Measurements from ENCODE around the gene DNAAF5.
"Not testable (repeated sequence)": the region's sequence is repeated elsewhere in the genome, so short reads cannot be mapped to it uniquely, and the experiment has no call there.

Gene DNAAF5

GRCh38 chr7:746155-747061, 19.9 kb downstream of the DNAAF5 start:
- Mint-ChIP-seq H3K9me3 (no peaks in the 10 kb centered on the region), H3K27ac (no peak overlapping the region), H3K27me3 (no peaks in the 10 kb centered on the region), H3K4me3 (no peak overlapping the region), H3K4me1 (no peaks in the 10 kb centered on the region), H3K36me3 (peaks cover 9% of the 10 kb centered on the region)

DNA sequence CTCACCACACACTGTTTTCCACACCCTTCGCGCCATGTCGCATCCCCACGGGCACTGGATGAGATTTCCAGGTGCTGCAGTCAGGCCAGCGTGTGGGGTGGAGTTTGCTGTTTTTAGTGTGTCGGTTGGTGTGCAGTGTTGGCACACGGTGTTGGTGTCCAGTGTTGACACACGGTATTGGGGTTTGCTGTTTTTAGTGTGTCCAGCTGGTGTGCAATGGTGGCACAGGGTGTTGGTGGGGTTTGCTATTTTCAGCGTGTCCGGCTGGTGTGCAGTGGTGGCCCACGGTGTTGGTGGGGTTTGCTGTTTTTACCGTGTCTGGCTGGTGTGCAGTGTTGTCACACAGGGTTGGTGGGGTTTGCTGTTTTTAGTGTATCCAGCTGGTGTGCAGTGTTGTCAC, 20.7 kb downstream of the DNAAF5 start:
- Mint-ChIP-seq H3K9me3 (no peaks in the 10 kb centered on the region), H3K36me3 (peaks cover 7% of the 10 kb centered on the region), H3K27ac (no peak overlapping the region), H3K27me3 (no peaks in the 10 kb centered on the region), H3K4me3 (no peak overlapping the region), H3K4me1 (no peaks in the 10 kb centered on the region)

GRCh38 chr7:748446-748845, 21.9 kb downstream of the DNAAF5 start:
- no peaks in the 10 kb centered on the region for H3K4me1 Mint-ChIP-seq
- peaks cover 7% of the 10 kb centered on the region for H3K36me3 Mint-ChIP-seq
- H3K4me3 Mint-ChIP-seq: no peak overlapping the region
- H3K27ac Mint-ChIP-seq: no peak overlapping the region
- H3K27me3 Mint-ChIP-seq: no peaks in the 10 kb centered on the region
- H3K9me3 Mint-ChIP-seq: no peaks in the 10 kb centered on the region

DNA sequence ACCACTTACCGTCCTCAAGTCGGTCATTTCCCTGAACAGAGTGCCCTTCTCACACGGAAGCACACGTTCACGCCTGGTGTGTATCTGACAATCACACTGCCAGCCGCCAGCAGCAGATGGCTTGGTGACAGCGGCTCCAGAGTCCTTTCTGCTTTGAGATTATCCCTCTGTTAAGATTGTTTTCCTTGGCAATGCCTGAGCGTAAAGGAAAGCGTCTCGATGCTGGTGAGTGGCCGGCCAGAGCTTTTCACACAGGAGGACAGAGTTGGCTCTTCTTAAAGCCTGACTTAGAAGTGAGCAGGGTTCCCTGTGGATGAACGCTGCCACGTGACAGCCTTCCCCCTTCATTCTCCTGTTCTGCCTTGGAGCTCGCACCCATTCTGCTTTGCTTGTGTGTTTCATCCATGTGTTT, 22.6 kb downstream of the DNAAF5 start:
- Mint-ChIP-seq H3K4me3 (no peak overlapping the region), H3K36me3 (peaks cover 7% of the 10 kb centered on the region), H3K27ac (no peak overlapping the region), H3K27me3 (no peaks in the 10 kb centered on the region), H3K4me1 (no peaks in the 10 kb centered on the region), H3K9me3 (no peaks in the 10 kb centered on the region)

GRCh38 chr7:750111-750905, 23.8 kb downstream of the DNAAF5 start:
- H3K36me3 Mint-ChIP-seq: peaks cover 10% of the 10 kb centered on the region

GRCh38 chr7:751826-752225, 25.3 kb downstream of the DNAAF5 start:
- Mint-ChIP-seq H3K36me3 (peaks cover 7% of the 10 kb centered on the region), H3K4me1 (no peaks in the 10 kb centered on the region), H3K4me3 (no peak overlapping the region), H3K27ac (no peak overlapping the region), H3K27me3 (no peaks in the 10 kb centered on the region), H3K9me3 (no peaks in the 10 kb centered on the region)

More at GRCh38 chr7:750111-750905, 23.8 kb downstream of the DNAAF5 start:
- H3K9me3 Mint-ChIP-seq: no peaks in the 10 kb centered on the region
- H3K4me3 Mint-ChIP-seq: no peak overlapping the region
- no peaks in the 10 kb centered on the region for H3K27me3 Mint-ChIP-seq
- H3K27ac Mint-ChIP-seq: no peak overlapping the region
- no peaks in the 10 kb centered on the region for H3K4me1 Mint-ChIP-seq

- not testable (repeated sequence) for H3K9me3 Mint-ChIP-seq, H3K4me1 Mint-ChIP-seq, H3K36me3 Mint-ChIP-seq, H3K27me3 Mint-ChIP-seq, H3K4me3 Mint-ChIP-seq, H3K27ac Mint-ChIP-seq
These were observed 25.8 kb downstream of the DNAAF5 start for GRCh38 chr7:752256-752655.

GRCh38 chr7:753190-753589, 26.7 kb downstream of the DNAAF5 start:
- H3K4me3 Mint-ChIP-seq: no peak overlapping the region
- H3K4me1 Mint-ChIP-seq: no peaks in the 10 kb centered on the region
- no peaks in the 10 kb centered on the region for H3K27me3 Mint-ChIP-seq
- no peaks in the 10 kb centered on the region for H3K9me3 Mint-ChIP-seq
- no peak overlapping the region for H3K27ac Mint-ChIP-seq
- H3K36me3 Mint-ChIP-seq: peaks cover 10% of the 10 kb centered on the region

DNA sequence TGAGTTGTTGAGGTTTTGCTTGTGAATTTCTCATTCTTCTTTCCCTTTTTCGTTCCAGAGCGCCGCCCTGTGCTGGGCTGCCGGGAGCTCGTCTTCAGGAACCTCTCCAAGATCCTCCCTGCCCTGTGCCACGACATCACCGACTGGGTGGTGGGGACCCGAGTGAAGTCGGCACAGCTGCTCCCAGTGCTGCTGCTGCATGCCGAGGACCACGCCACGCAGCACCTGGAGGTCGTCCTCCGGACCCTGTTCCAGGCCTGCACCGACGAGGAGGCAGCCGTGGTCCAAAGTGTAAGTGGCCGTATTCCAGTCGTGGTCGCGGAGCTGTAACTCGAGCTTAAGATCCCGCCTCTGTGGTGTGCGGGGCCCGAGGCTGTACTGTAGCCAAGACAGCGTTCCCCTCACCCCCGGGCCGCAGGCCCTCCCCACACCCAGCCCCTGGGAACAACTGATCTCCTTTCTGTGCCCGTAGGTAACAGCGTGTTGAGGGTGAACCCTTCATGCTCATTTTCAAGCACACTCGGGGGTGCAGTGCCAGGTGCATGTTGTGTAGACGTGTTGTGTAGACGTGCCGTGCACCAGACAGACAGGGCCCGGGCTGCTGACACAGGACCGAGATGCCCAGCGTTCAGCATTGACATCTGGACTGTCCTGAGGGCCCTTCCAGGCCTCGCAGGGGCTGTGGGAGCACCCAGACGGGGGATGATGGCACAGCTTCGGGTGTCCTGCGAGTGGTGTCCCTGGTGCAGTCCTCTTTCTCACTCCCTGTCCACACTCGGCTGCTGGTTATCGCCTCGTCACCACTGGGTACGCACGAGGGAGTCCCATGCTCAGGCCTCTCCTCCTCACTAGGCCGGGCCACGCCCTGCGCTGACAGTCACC, 28.3 kb downstream of the DNAAF5 start:
- no peak overlapping the region for H3K4me3 Mint-ChIP-seq
- H3K36me3 Mint-ChIP-seq: peaks cover 15% of the 10 kb centered on the region
- H3K27me3 Mint-ChIP-seq: no peaks in the 10 kb centered on the region
- no peak overlapping the region for H3K27ac Mint-ChIP-seq
- H3K4me1 Mint-ChIP-seq: no peaks in the 10 kb centered on the region
- no peaks in the 10 kb centered on the region for H3K9me3 Mint-ChIP-seq

DNA sequence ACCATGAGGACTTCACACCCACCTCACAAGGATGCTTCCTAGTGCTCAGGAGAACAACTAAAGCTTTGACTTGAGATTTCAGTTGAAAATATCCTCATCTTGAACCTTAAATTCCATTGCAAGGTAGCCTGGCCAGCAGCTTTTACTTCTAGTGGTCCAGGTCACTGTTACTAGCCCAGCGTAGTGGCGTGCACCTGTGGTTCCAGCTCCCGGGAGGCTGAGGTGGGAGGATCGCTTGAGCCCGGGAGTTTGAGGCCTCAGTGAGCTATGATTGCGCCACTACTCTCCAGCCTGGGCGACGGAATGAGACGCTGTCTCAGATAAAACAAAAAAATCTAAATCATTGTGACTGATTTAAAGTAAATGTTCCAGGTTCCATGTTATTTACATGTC, 28.9 kb downstream of the DNAAF5 start:
- Mint-ChIP-seq H3K27ac (no peak overlapping the region), H3K4me3 (no peak overlapping the region), H3K4me1 (no peaks in the 10 kb centered on the region), H3K9me3 (no peaks in the 10 kb centered on the region), H3K36me3 (peaks cover 16% of the 10 kb centered on the region), H3K27me3 (no peaks in the 10 kb centered on the region)

- H3K4me3 Mint-ChIP-seq: no peak overlapping the region
- no peaks in the 10 kb centered on the region for H3K27me3 Mint-ChIP-seq
- H3K9me3 Mint-ChIP-seq: no peaks in the 10 kb centered on the region
- H3K36me3 Mint-ChIP-seq: peaks cover 18% of the 10 kb centered on the region
- no peak overlapping the region for H3K27ac Mint-ChIP-seq
- H3K4me1 Mint-ChIP-seq: no peaks in the 10 kb centered on the region
These were observed 29.9 kb downstream of the DNAAF5 start for GRCh38 chr7:756231-756927.

DNA sequence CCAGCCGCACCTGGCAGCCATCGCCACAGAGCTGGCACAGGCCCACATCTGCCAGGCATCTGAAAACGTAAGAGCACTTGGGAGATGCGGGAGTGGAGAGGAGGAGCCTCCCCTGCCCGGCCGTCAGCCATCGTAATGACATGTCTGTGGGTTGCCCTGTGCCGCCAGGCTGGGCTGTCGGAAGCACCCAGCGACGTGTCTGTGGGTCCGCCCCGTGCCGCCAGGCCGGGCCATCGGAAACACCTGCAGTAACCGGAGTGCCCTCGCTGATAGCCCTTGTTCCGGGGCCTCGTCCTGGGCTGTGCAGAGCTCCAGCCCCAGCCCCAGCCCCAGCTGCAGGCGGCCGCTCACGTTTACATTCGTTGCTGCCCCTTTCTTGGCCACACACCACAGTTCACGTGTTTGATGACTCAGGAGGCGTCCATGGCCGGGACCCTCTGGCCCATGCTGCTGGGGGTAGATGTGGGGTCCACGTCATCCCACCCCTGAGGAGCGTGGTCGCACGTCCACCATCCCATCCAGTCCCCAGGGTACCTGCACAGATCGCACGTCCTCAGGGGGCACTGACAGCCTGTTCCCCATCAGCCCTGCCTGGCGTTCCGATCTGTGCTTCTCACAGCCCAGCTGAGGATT, 30.5 kb downstream of the DNAAF5 start:
- Mint-ChIP-seq H3K27me3 (no peaks in the 10 kb centered on the region), H3K27ac (no peak overlapping the region), H3K36me3 (peaks cover 18% of the 10 kb centered on the region), H3K4me1 (no peaks in the 10 kb centered on the region), H3K4me3 (no peak overlapping the region), H3K9me3 (no peaks in the 10 kb centered on the region)

DNA sequence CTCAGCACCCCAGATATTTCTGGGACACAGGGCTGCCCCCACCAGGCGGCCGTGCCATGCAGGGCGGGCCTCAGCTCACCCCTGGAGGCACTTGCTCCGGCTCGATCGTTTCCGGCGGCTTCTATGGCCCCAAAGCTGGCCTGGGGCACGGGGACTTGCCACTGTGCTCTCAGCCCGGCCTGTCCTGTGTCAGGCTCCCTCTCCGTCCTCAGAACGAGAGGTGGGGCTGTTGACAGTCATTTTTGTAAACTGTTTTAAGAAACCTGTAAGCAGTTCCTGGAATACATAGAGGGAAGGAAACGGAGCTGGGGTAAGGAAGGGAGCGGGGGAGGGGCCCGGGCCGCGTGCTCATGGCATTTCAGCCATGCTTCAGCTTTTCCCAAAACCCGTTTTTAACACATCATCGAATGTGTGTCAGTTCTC, 31.3 kb downstream of the DNAAF5 start:
- H3K27me3 Mint-ChIP-seq: no peaks in the 10 kb centered on the region
- no peak overlapping the region for H3K4me3 Mint-ChIP-seq
- no peaks in the 10 kb centered on the region for H3K4me1 Mint-ChIP-seq
- no peaks in the 10 kb centered on the region for H3K9me3 Mint-ChIP-seq
- peaks cover 16% of the 10 kb centered on the region for H3K36me3 Mint-ChIP-seq
- H3K27ac Mint-ChIP-seq: no peak overlapping the region

DNA sequence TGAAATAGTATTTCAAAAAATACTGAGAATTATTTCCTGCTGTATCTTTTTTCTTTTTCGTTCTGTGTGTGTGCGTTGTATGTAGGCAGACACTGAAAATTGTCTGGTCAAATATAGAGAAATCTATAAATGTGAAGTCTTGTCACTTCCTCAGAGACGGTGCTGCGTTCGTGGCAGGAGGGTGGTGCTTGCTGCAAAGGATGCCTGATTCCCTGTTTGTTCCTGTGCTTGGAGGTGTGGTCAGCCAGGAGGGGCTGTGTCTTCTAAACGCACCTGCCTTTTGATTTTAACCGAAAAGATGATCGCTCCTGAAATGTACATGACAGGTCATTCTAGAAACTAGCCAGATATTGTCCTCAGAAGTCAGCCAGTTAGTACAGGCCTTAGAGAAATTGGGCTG, 33.1 kb downstream of the DNAAF5 start:
- Mint-ChIP-seq H3K4me1 (no peaks in the 10 kb centered on the region), H3K27ac (no peak overlapping the region), H3K36me3 (peaks cover 13% of the 10 kb centered on the region), H3K9me3 (no peaks in the 10 kb centered on the region), H3K27me3 (no peaks in the 10 kb centered on the region), H3K4me3 (no peak overlapping the region)

Measured in activated naive CD4-positive, alpha-beta T cell treated with anti-CD3 and anti-CD28 coated beads, Interleukin-2, amount 50 U/mL, for 24 hours (primary cell).